OCI-LY7 (cell line): ENCODE data around the gene GPSM1. TPM values are rescaled to one million over a fixed set of nuclear protein-coding genes. Genes with fewer than 3 reads are reported as not detected.

Source experiments
- BruUV-seq: library from RNA; stranded (reverse); fragments of 400-500 nt; replicated peaks from 2 replicates; lab custom pipeline; 2021; lab: Mats Ljungman, UMichigan
- CTCF ChIA-PET: fragments of 300-600 bp; sonication (Branson Sonifier 250); formaldehyde crosslinking; loops from one replicate; lab custom pipeline; 2022; ENCODE audit warnings: antibody characterized with exemption; ENCODE audit not compliant: unreplicated experiment; lab: Charles Lee
- POLR2A ChIA-PET: fragments of 300-600 bp; sonication (Branson Sonifier 250); formaldehyde crosslinking; loops from one replicate; lab custom pipeline; 2022; ENCODE audit warnings: antibody characterized with exemption; lab: Charles Lee
- DNase-seq: peaks from one replicate; pipeline ENCODE4 v3.0.0-alpha.2; 2015; ENCODE audit warnings: low spot score
- H2AFZ ChIP-seq: fragments of 200-600 bp; sonication (generic), shearing (Covaris generic); 2 replicates; pipeline ENCODE4 v1.6.1; 2014; ENCODE audit warnings: mild to moderate bottlenecking, antibody characterized with exemption, low read length, moderate library complexity
- H3K27ac ChIP-seq: fragments of 200-600 bp; sonication (generic); 2 replicates; pipeline ENCODE4 v1.5.1; 2014; ENCODE audit warnings: mixed run types, low read depth, mild to moderate bottlenecking, moderate library complexity, low read length, inconsistent platforms; ENCODE audit not compliant: poor library complexity, severe bottlenecking
- H3K36me3 ChIP-seq: fragments of 200-600 bp; sonication (generic); 2 replicates; pipeline ENCODE4 v1.6.1; 2014; ENCODE audit warnings: mild to moderate bottlenecking, antibody characterized with exemption, low read length, moderate library complexity, mixed read lengths; ENCODE audit not compliant: insufficient read depth
- H3K4me1 ChIP-seq: fragments of 200-600 bp; sonication (generic); 2 replicates; pipeline ENCODE4 v1.5.1; 2014; ENCODE audit warnings: mild to moderate bottlenecking, low read length; ENCODE audit not compliant: insufficient read depth, poor library complexity, severe bottlenecking
- H3K4me2 ChIP-seq: fragments of 200-600 bp; sonication (generic); 2 replicates; pipeline ENCODE4 v1.6.1; 2014; ENCODE audit warnings: mild to moderate bottlenecking, low read length
- H3K4me3 ChIP-seq: fragments of 200-600 bp; sonication (generic); 2 replicates; pipeline ENCODE4 v1.5.1; 2014; ENCODE audit warnings: mild to moderate bottlenecking, low read depth, low read length; ENCODE audit not compliant: poor library complexity, severe bottlenecking
- H3K79me2 ChIP-seq: fragments of 200-600 bp; sonication (generic); 2 replicates; pipeline ENCODE4 v1.6.1; 2016; ENCODE audit warnings: low read depth, mild to moderate bottlenecking, low read length, moderate library complexity, mixed read lengths; ENCODE audit not compliant: insufficient read depth
- H3K9me2 ChIP-seq: fragments of 200-600 bp; sonication (generic); 2 replicates; pipeline ENCODE4 v1.6.1; 2016; ENCODE audit warnings: mild to moderate bottlenecking, low read length, mixed read lengths; ENCODE audit not compliant: insufficient read depth
- H3K9me3 ChIP-seq: fragments of 200-600 bp; sonication (generic); 2 replicates; pipeline ENCODE4 v1.6.1; 2014; ENCODE audit warnings: mild to moderate bottlenecking, mixed run types, low read length, mixed read lengths
- H4K20me1 ChIP-seq: fragments of 200-600 bp; sonication (generic); 2 replicates; pipeline ENCODE4 v1.6.1; 2014; ENCODE audit warnings: mild to moderate bottlenecking, antibody characterized with exemption, low read length, moderate library complexity, mixed read lengths; ENCODE audit not compliant: insufficient read depth
- EZH2phosphoT487 ChIP-seq: fragments of 200-600 bp; sonication (generic); IDR thresholded peaks from 2 replicates; pipeline ENCODE4 v1.6.1; 2018; ENCODE audit warnings: low read depth, borderline replicate concordance, mild to moderate bottlenecking, mixed run types, antibody characterized with exemption, low read length, moderate library complexity, mixed read lengths
- intact Hi-C: fragments of 100-400 bp; cut with micrococcal nuclease; formaldehyde crosslinking; loops from one replicate; pipeline ENCODE4 v1.10.0; 2022; ENCODE audit not compliant: unreplicated experiment
- total RNA-seq, 2 experiments: library from RNA; depleted of rRNA in 1 of 2; stranded (reverse); fragments of >200 nt in 1 of 2; shearing (Covaris generic) in 1 of 2; gene quantifications; 2 replicates each; pipeline ENCODE4 v1.2.3, GENCODE V29; 2014 to 2022
- TF ChIP-seq, protein P1 (sequence below): fragments of 200-600 bp; sonication (generic); conservative IDR thresholded peaks from 2 replicates; pipeline ENCODE4 v1.5.1; 2014; ENCODE audit warnings: mild to moderate bottlenecking, antibody characterized with exemption, low read length, moderate library complexity, mixed read lengths

Gene GPSM1
- total RNA-seq, 2 experiments from 2014 or later, result not detected

DNA sequence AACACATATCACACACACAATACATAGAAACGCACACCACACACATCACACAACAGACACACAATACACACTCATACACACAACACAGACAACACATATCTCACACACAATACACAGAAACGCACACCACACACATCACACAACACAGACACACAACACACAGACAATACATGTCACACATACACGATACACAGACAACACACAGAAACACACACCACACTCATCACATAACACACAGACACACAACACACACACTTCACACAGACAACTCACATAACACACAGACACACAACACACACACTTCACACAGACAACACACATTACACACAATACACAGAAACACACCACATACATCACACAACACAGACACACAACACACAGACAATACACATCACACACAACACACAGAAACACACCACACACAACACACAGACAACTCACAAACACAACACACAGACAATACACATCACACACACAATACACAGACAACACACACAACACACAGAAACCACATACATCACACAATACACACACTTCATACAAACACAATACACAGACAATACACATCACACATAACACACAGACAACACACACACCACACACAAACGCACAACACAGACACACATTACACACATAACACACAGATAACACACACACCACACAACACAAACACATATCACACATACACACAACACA is 19.2 kb upstream of the GPSM1 start:
- no peaks in the 10 kb centered on the region for H4K20me1 ChIP-seq
- intact Hi-C loops, result no loop called here
- no peaks in the 10 kb centered on the region for H3K4me1 ChIP-seq
- POLR2A ChIA-PET, result no interaction called here
- no peaks in the 10 kb centered on the region for H3K79me2 ChIP-seq
- peaks cover 7% of the 10 kb centered on the region for H3K9me3 ChIP-seq
- no peak for DNase-seq
- H2AFZ ChIP-seq, result no peak overlapping the region
- no TSS peak for BruUV-seq
- H3K4me2 ChIP-seq, result no peak overlapping the region
- CTCF ChIA-PET, result no interaction called here
- TF ChIP-seq EZH2phosphoT487, result no peak
- TF ChIP-seq, protein P1, sequence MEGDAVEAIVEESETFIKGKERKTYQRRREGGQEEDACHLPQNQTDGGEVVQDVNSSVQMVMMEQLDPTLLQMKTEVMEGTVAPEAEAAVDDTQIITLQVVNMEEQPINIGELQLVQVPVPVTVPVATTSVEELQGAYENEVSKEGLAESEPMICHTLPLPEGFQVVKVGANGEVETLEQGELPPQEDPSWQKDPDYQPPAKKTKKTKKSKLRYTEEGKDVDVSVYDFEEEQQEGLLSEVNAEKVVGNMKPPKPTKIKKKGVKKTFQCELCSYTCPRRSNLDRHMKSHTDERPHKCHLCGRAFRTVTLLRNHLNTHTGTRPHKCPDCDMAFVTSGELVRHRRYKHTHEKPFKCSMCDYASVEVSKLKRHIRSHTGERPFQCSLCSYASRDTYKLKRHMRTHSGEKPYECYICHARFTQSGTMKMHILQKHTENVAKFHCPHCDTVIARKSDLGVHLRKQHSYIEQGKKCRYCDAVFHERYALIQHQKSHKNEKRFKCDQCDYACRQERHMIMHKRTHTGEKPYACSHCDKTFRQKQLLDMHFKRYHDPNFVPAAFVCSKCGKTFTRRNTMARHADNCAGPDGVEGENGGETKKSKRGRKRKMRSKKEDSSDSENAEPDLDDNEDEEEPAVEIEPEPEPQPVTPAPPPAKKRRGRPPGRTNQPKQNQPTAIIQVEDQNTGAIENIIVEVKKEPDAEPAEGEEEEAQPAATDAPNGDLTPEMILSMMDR, result no peak
- no peaks in the 10 kb centered on the region for H3K9me2 ChIP-seq
- H3K27ac ChIP-seq, result no peak overlapping the region
- H3K36me3 ChIP-seq, result no peaks in the 10 kb centered on the region
- no peak overlapping the region for H3K4me3 ChIP-seq

DNA sequence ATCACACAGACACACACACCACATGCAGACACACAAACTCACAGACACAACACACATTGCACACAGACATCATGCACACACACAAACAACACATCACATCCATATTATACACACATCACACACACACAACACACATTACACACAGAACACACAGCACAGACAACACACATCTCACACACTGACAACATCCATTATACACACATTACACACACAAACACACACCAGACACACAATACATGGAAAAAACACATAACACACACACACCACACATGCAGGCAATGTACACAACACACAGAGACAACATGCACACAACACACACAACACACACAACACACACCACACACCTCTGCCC is 18.7 kb upstream of the GPSM1 start:
- Histone ChIP-seq H3K79me2 (no peaks in the 10 kb centered on the region), H3K36me3 (no peaks in the 10 kb centered on the region), H2AFZ (no peak overlapping the region), H3K4me2 (no peak overlapping the region), H3K27ac (no peak overlapping the region), H3K9me3 (peaks cover 7% of the 10 kb centered on the region), H3K9me2 (no peaks in the 10 kb centered on the region), H3K4me1 (no peaks in the 10 kb centered on the region), H3K4me3 (no peak overlapping the region), H4K20me1 (no peaks in the 10 kb centered on the region)
- no peak for DNase-seq
- BruUV-seq, result no TSS peak
- TF ChIP-seq, protein P1, result no peak
- no peak for TF ChIP-seq EZH2phosphoT487
- ChIA-PET POLR2A (no interaction called here), CTCF (no interaction called here)
- intact Hi-C loops, result no loop called here

DNA sequence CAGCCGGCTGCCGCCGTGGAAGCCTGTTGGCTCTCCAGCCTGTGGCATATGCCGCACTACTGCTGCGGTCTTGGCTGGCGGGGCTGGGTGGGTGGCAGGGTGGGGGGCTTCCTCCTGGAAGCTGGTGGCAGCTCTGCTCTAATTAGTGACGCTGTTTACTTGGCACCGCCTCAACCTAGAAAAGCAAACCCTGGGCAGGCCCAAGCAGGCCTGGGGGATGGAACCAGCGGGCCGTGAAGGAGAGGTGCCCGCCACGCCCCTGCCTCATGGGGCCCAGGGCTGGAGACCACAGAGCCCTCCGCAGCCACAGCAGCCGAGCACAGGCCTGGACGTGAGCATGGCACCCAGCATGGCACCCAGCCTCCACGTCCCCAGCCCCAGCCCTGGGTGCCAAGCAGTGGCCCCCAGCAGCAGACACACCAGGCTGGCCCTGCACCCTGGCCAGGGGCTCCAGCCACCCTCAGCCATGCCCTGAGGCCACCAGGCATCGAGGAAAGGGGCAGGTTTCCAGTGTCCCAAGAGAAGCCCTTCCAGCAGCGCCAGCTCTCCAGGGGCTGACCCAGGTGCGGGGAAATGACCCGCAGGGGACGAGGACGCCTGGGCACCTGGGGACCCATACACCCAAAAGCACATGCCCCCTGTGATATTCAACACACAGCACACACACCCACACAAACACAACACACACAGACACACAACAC is 18.1 kb upstream of the GPSM1 start:
- Histone ChIP-seq H3K9me3 (peaks cover 7% of the 10 kb centered on the region), H3K79me2 (no peaks in the 10 kb centered on the region), H3K4me3 (no peak overlapping the region), H3K36me3 (no peaks in the 10 kb centered on the region), H3K4me1 (no peaks in the 10 kb centered on the region), H3K27ac (no peak overlapping the region), H3K4me2 (no peak overlapping the region), H3K9me2 (no peaks in the 10 kb centered on the region), H2AFZ (no peak overlapping the region), H4K20me1 (no peaks in the 10 kb centered on the region)
- TF ChIP-seq, protein P1, result no peak
- no peak for TF ChIP-seq EZH2phosphoT487
- no peak for DNase-seq
- no TSS peak for BruUV-seq
- intact Hi-C loops, result no loop called here
- CTCF ChIA-PET, result no interaction called here
- POLR2A ChIA-PET, result no interaction called here
